DMS153 treated with DMSO at 0.1 percent for 48 hours (cell line): Measurements from ENCODE around the gene FBLN1.
"Not testable (repeated sequence)": the region's sequence is repeated elsewhere in the genome, so short reads cannot be mapped to it uniquely, and the experiment has no call there.

Experiments used
- DNase-seq: peaks from one replicate; lab custom pipeline; 2025; ENCODE audit not compliant: unreplicated experiment; lab: John Stamatoyannopoulos, UW

FBLN1 gene

GRCh38 chr22:45525480-45525879, 22.8 kb downstream of the FBLN1 start:
- DNase-seq: no peak

DNA sequence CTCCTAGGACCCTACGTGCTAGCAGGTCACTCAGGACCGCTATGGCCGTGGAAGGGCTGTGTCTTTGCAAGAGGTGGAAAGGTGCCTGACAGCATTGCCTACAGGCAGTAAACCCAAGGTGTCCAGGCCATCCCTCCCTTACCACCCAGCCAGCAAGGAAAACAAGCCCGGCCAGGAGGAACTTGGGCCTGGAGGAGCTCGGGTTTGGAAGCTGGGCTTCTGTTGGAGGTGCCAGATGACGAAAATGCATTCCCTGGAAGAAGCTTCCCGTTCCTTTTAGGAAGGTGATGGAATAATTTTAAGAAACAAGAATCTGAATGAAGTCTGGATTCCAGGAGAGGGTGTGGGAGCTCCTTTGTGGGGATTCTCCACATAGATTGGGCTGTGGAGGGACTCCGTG, 23.6 kb downstream of the FBLN1 start:
- DNase-seq: no peak

GRCh38 chr22:45526768-45527360, 24.2 kb downstream of the FBLN1 start:
- DNase-seq: no peak

- DNase-seq: no peak
Measured at GRCh38 chr22:45527456-45527855, 24.8 kb downstream of the FBLN1 start.

GRCh38 chr22:45528046-45528445, 25.4 kb downstream of the FBLN1 start:
- DNase-seq: no peak

GRCh38 chr22:45529105-45529504, 26.4 kb downstream of the FBLN1 start:
- DNase-seq: no peak

DNA sequence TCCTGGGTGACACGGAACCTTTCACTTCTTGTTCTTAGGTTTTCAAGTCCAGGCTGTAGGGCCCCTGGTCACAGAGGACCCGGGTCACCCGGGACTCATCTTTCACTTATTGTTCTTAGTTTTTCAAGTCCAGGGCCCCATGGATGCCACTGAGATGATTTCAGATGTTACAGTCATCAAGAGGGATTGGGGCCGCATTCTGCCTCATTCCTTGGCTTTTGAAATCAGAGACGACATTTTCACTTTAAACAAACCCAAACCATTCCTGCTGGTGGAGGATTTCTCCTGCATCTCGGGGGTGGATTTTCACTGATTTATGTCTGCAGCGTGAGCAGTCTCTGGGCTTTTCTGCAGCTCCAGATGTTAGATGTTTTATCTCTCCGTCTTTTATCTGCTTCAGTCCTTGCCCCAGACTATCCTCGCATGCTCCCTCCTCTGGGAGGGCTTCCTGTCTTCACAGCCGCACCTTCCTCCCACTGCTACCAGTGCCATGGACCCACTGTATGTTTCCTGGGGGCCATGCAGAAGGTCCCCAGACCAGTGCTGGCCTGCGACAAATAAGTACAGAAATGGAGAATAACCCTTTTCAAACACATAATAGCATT, 27.4 kb downstream of the FBLN1 start:
- DNase-seq: no peak

DNA sequence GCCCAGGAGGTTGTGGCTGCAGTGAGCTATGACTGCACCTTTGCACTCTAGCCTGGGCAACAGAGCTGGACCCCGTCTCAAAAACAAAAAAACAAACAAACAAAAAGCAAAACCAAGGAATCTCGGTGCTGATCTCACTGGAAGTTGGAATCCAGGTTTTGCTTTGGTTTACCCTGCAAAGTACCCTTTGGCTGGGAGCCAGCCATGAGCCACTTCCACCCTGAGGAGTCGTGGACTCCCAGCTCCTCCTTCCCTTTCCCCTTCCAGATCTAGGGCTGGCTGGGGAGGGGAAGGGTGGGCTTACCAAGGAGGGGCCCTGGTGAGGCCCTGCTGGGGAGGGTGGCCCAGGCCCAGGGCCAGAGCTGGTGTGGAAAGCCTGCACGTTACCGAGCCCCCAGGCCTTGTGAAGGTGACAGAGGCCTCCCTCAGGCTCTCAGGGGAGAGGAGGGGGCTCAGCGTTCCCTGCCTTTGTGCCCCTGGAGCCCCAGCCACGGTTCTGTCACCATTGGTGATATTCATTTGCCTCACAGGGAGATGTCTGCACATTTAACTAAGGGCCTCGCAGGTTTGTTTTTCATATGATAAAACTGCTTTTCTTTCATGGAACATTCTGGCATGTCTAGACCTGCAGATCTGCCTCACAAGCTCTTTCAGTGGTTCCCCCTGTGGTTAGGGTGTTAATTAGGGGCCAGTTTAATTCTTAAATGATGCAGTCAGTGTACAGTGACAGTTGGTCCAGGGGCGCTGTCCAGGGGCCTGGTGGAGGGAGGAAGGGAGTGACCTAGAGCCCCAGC, 29.0 kb downstream of the FBLN1 start:
- no peak for DNase-seq

- no peak for DNase-seq
Measured at GRCh38 chr22:45532235-45532631, 29.6 kb downstream of the FBLN1 start.

GRCh38 chr22:45533703-45534102, 31.0 kb downstream of the FBLN1 start:
- no peak for DNase-seq

- peak; percentile 5 for DNase-seq
Measured at GRCh38 chr22:45534339-45535192, 31.9 kb downstream of the FBLN1 start.

DNA sequence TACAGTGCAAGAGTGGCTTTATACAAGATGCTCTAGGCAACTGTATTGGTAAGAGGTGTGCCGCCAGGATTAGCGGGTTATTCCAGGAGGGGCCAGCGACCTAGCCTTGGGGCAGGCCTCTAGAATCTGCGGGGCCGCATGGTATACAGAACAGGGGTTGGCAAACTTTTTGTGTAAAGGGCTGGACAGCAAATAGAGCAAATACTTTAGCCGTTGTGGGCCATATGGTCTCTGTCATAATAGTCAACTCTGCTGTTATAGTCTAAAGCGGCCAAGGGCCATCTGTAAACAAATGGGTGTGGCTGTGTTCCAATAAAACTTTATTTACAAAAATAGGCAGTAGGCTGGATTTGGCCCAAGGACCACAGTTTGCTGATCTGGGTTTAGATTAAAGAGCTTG, 32.6 kb downstream of the FBLN1 start:
- DNase-seq: no peak

DNA sequence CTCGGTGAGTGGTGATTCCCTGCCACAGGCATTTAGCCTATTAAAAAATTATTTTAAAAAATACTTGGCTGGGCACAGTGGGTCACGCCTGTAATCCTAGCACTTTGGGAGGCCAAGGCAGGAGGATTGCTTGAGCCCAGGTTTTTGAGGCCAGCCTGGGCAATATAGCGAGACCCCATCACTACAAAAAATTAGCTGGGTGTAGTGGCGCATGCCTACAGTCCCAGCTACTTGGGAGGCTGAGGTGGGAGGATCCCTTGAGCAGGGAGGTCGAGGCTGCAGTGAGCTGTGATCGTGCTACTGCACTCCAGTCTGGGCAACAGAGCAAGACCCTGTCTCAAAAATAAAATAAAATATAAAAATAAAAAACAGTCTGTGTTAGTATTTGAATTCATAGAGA, 33.2 kb downstream of the FBLN1 start:
- not testable (repeated sequence) for DNase-seq

- peak; percentile 52 for DNase-seq
Measured at GRCh38 chr22:45537734-45538181, 35.1 kb downstream of the FBLN1 start.

DNA sequence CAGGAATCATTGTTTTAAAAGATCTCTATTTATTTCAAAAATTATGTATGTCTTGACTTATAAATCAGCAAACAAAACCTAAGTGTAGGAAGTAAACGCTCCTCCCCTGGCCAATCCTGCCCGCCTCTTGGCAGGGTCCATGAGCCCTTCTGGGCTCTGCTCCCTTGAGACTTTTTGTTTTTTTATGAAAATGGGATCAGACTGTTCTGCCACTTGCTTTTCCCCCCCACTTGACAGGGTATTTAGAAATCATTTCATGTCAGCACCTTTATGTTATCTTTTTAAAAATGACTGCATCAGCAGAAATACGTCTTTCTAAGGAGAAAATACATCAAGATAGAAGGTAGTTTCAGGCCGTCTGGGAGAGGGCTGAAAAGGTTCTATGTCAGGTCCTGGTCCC, 35.6 kb downstream of the FBLN1 start:
- peak; percentile 29 for DNase-seq

DNA sequence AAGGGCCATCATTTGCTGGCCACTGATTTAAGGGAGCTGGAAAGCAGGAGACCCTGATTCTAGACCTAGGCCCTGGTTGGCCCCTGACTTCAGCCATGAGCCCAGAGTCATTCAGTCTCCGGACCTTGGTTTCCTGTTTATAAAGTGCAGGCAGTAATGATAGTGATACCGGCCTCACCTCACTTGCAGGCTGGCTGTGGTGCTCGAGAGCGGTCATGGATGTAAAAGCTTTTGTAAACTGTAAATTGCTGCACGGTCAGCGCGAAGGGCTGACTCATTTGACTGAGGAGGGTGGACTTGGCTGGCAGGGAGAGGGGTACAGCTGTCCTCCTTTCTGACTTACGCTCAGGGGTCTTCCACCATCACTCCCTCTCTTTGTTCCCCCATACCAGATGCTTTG, 37.4 kb downstream of the FBLN1 start:
- no peak for DNase-seq

DNA sequence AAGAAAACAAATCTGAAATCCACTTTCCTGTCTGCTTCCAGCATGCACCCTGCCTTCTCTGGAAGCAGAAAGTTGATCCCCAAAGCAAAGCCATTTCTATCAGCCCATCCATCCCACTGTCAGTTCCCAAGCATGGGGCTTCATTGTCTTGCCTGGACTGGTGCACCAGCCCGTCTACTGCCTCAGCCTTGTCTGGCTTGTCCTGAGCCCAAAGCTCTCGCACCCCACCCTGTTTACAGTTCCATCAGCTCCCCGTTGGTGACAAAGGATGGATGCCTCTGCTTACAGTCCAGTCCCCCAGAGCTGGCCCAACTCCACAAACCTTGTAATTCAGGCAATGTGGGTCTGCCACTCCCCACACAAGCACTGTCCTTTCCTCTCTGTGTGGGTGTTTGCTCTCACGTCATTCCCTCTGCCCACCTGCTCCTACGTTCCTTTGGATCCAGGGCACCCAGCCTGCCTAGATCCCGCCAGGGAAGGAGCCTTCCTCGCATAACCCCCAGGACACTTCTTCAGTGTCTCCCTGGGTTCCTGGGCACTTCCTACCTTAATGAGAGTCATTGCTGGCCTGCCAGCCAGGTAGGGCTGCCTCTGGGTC, 38.8 kb downstream of the FBLN1 start:
- DNase-seq: no peak

GRCh38 chr22:45542001-45542520, 39.4 kb downstream of the FBLN1 start:
- no peak for DNase-seq

DNA sequence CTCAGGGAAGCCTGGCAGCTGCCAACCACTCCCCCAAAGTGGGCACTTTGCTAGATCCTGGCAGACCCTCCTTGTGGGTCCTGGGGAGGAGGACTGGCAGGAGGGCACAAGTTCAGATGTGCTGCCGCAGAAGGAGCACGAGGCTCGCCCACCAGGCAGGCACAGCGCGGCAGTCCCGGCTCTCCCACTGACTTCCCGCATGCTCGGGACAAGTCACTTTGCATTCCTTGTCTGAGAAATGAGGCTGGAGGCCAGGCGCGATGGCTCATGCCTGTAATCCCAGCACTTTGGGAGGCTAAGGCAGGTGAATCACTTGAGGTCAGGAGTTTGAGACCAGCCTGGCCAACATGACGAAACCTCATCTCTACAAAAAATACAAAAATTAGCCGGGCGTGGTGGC, 40.1 kb downstream of the FBLN1 start:
- DNase-seq: not testable (repeated sequence)

- DNase-seq: no peak
Measured at GRCh38 chr22:45543243-45543642, 40.6 kb downstream of the FBLN1 start.
